GM18526 (cell line): ENCODE measurements around the gene ZNF132.

Source experiments
- POLR2A ChIP-seq: IDR thresholded peaks from 3 replicates; pipeline ENCODE4 v1.6.1; 2011; ENCODE audit not compliant: insufficient read length; ENCODE audit errors: extremely low read depth

Gene ZNF132

GRCh38 chr19:58382997-58383603 is 56.9 kb downstream of the ZNF132 start:
- TF ChIP-seq POLR2A, result no peak
